ENCODE data around the gene LMOD2.

Gene LMOD2

DNA sequence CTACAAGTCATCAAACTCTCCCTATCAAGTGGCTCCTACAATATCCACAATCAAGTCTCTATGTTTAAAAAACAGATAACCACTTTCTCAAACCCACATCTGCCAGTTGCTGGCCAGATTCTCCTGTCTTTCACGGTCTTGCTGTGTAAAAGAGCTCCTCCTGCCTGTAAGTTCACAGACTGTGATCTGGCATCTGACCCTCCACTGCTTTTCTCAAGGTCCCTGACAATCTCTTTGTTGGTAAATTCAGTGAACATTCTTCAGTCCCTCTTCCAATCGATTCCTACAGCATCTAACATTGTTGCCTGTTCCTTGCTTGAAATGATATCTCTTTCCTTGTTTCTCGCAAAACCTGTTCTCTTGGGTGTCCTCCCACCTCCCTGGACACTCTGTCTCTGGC is 18.5 kb upstream of the LMOD2 start:
- ChIA-PET CTCF (interaction anchor here (0.9 to 5.2 kb wide), 14 partner anchors 8 to 1148 kb away, joined by 3 to 70 read pairs (median 5); no protein-coding TSS in a partner anchor), POLR2A (no interaction called here)
- TF ChIP-seq, protein P1, sequence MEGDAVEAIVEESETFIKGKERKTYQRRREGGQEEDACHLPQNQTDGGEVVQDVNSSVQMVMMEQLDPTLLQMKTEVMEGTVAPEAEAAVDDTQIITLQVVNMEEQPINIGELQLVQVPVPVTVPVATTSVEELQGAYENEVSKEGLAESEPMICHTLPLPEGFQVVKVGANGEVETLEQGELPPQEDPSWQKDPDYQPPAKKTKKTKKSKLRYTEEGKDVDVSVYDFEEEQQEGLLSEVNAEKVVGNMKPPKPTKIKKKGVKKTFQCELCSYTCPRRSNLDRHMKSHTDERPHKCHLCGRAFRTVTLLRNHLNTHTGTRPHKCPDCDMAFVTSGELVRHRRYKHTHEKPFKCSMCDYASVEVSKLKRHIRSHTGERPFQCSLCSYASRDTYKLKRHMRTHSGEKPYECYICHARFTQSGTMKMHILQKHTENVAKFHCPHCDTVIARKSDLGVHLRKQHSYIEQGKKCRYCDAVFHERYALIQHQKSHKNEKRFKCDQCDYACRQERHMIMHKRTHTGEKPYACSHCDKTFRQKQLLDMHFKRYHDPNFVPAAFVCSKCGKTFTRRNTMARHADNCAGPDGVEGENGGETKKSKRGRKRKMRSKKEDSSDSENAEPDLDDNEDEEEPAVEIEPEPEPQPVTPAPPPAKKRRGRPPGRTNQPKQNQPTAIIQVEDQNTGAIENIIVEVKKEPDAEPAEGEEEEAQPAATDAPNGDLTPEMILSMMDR (IDR thresholded peaks at IDR 0.05; ENCODE audit: insufficient read depth, low read length, missing control alignments) = no peak
- DNase-seq (ENCODE audit: low read depth, low spot score) = no peak
- H3K4me3 ChIP-seq (ENCODE audit: low read depth, low read length) = no peak overlapping the region

DNA sequence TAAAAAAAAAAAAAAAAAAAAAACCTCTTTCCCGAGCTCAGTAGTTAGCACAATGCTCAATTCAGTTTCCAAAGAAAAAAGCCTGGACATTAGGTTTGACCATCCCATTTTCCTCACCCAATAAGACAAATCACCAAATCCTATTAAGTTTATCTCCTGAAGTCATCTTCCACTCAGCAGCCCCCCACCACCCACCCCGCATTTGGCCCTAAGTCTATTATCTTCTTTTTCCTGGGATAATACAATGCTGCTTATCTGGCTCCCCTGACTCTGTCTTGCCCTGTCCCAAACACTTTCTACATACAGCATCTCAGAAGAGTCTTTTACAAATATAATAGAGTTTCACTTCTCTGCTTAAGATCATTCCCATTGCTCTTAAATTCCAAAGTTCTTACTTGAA is 17.8 kb upstream of the LMOD2 start:
- DNase-seq (ENCODE audit: low read depth, low spot score) = no peak
- TF ChIP-seq, protein P1 (IDR thresholded peaks at IDR 0.05; ENCODE audit: insufficient read depth, low read length, missing control alignments) = no peak
- ChIA-PET POLR2A (no interaction called here), CTCF (interaction anchor here (1.2 to 5.2 kb wide), 6 partner anchors 9 to 231 kb away, joined by 3 to 70 read pairs (median 6); no protein-coding TSS in a partner anchor)
- H3K4me3 ChIP-seq (ENCODE audit: low read depth, low read length) = no peak overlapping the region

DNA sequence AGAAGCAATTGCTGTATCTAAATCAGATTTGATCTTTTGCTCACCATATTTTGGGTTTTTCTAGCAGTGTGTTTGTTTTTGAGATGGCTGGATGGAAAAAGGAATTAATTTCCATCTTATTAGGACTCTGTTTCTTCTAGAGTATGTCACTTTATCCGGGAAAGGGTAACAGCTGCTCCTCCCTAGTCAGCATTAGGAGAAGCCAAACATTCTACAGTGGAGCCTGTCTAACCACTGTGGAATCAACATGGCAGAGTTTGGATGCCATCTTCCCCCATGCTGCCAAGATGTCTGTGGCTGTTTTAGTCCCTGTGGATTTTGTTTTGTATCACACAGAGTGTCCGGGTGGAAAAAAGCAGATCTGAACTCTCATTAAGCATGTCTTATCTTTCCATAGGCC is 16.0 kb upstream of the LMOD2 start:
- TF ChIP-seq, protein P1 (IDR thresholded peaks at IDR 0.05; ENCODE audit: insufficient read depth, low read length, missing control alignments) = no peak
- H3K4me3 ChIP-seq (ENCODE audit: low read depth, low read length) = no peak overlapping the region
- POLR2A ChIA-PET = no interaction called here
- CTCF ChIA-PET = interaction anchor here (0.7 kb wide), 1 partner anchor 225 kb away, joined by 3 read pairs; no protein-coding TSS in a partner anchor
- no peak for DNase-seq (ENCODE audit: low read depth, low spot score)

DNA sequence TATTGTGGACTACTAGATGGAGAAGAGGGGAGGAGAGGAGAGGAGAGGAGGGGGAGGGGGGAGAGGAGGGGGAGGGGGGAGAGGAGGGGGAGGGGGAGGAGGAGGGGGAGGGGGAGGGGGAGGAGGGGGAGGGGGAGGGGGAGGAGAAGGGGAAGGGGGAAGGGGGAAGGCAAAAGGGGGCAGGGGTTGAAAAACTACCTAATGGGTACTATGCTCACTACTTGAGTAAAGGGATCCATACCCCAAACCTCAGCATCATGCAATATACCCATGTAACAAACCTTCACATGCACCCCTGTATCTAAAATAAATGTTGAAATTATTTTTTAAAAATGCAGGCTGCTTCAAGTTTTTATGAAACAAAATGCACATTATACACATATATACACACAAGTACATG is 15.1 kb upstream of the LMOD2 start:
- no peak overlapping the region for H3K4me3 ChIP-seq (ENCODE audit: low read depth, low read length)
- TF ChIP-seq, protein P1 (IDR thresholded peaks at IDR 0.05; ENCODE audit: insufficient read depth, low read length, missing control alignments) = no peak
- no peak for DNase-seq (ENCODE audit: low read depth, low spot score)
- CTCF ChIA-PET = no interaction called here
- POLR2A ChIA-PET = no interaction called here

DNA sequence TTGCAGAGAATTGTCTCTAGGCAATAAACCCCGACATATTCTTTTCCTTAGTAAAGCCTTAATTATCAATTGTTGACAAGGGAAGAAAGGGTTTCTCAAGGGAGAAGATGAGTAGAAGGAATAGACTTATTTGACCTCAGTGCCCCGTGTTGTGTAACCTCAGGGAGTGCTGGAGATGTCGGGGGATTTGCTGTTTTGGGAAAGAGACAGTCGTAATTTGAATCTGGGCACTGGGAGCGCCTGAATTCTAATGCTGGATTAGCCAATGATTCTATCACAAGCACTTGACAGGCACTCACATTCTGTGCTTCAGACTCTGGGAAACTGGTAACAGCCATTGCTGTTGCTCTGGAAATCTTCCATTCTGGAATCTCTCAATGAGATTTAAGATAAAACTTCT is 13.8 kb upstream of the LMOD2 start:
- CTCF ChIA-PET = no interaction called here
- no peak overlapping the region for H3K4me3 ChIP-seq (ENCODE audit: low read depth, low read length)
- TF ChIP-seq, protein P1 (IDR thresholded peaks at IDR 0.05; ENCODE audit: insufficient read depth, low read length, missing control alignments) = no peak
- POLR2A ChIA-PET = no interaction called here
- no peak for DNase-seq (ENCODE audit: low read depth, low spot score)

DNA sequence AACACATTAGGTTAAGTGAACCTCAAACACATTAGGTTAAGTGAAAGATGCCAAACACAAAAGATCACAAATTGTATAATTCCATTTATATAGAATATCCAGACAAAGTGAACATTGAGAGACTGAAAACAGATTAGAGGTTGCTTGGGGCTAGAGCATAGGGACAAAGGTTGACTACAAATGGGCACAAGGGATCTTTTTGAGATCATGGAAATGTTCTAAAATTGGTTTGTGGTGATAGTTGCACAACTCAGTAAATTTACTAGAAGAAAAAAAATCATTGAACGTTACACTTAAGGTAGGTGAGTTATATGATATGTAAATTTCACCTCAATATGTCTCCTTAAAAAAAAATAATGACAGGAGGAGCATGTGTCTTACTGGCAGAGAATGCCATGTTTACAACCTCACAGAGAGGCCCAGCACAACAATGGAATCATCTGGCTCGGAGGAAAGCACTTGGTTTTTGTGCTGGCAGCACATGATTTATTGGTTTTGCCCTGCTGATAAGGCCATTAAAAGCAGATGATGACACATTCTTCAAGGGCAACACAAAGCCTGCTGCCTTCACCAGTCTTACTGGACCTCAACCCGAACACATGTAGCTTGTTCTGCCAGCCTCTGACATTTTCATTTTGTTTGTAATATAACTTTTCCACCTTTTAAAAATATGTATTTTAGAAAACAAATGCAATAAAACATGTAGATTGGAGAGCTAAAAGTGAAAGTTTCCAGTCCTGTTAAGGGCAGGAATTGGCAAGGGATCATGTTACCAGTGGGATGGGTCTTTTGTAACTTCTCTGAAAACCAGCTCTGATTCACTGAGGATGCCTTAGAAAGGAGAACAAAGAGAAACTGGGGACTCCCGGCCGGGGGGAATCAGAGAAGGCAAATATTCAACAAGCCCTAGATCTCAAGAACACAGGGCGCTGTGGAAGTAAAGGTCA is 11.9 kb upstream of the LMOD2 start:
- TF ChIP-seq, protein P1 (IDR thresholded peaks at IDR 0.05; ENCODE audit: insufficient read depth, low read length, missing control alignments) = no peak
- ChIA-PET CTCF (interaction anchor here (1.1 to 2.0 kb wide), 2 partner anchors 9 to 222 kb away, joined by 4 to 9 read pairs; no protein-coding TSS in a partner anchor), POLR2A (interaction anchor here (0.5 kb wide), 1 partner anchor 105 kb away, joined by 3 read pairs; the partner anchor contains the start of gene WASL)
- no peak for DNase-seq (ENCODE audit: low read depth, low spot score)
- peak overlapping the region; percentile 29 for H3K4me3 ChIP-seq (ENCODE audit: low read depth, low read length)

Measured in AG04449 (cell line).